Measurements from ENCODE around the gene SLC25A45. TPM values are rescaled to one million over a fixed set of nuclear protein-coding genes. Genes with fewer than 3 reads are reported as not detected.

The SLC25A45 gene
- polyA plus RNA-seq, 1 donor (not counting 4 experiments of a cell fraction or from before 2014, with no cell fraction given): 0.20 TPM

- dilution Hi-C loops (cut with MboI; ENCODE audit: extremely low pct_ligation_motif_present, low sequenced_read_pairs): no loop called here
- Histone ChIP-seq H4K20me1 (ENCODE audit: control insufficient read depth, extremely low read depth, insufficient read depth, low read length) (peaks cover 50% of the 10 kb centered on the region), H3K27ac (ENCODE audit: control insufficient read depth, insufficient read depth, low read length) (peak overlapping the region; percentile 99), H3K36me3 (ENCODE audit: control insufficient read depth in 2 of 2, extremely low read depth in 1 of 2, insufficient read depth in 2 of 2, low read length in 2 of 2) (peaks cover 3 to 21% of the 10 kb centered on the region in 2 experiments), H3K27me3 (ENCODE audit: control insufficient read depth, extremely low read depth, insufficient read depth, low read length) (no peaks in the 10 kb centered on the region), H3K9ac (ENCODE audit: control insufficient read depth, extremely low read depth, insufficient read depth, low read length) (peak overlapping the region; percentile 100), H3K9me3 (ENCODE audit: control insufficient read depth, low read depth, low read length) (no peaks in the 10 kb centered on the region), H3K4me2 (ENCODE audit: control insufficient read depth, extremely low read depth, insufficient read depth, low read depth, low read length) (peak overlapping the region; percentile 96), H3K4me1 (ENCODE audit: control insufficient read depth, extremely low read depth, insufficient read depth, low read length) (peaks cover 42% of the 10 kb centered on the region), H3K79me2 (ENCODE audit: control insufficient read depth, insufficient read depth, low read length) (peaks cover 53% of the 10 kb centered on the region), H3K9me1 (ENCODE audit: control insufficient read depth, extremely low read depth, insufficient read depth, low read length) (no peaks in the 10 kb centered on the region), H3K4me3 (ENCODE audit: control insufficient read depth in 2 of 3, extremely low read depth in 1 of 3, insufficient read depth in 2 of 3, low read depth in 1 of 3, low read length in 3 of 3) (peak overlapping the region in 2 of 3 experiments; percentile 21 to 47), H2AFZ (ENCODE audit: control insufficient read depth, low read length) (no peak overlapping the region)
- DNase-seq (ENCODE audit: low read depth, low spot score) (no peak), FAIRE-seq (no peak)
- TF ChIP-seq EZH2 (IDR thresholded peaks at IDR 0.05; ENCODE audit: low read length) (no peak), CTCF (optimal IDR thresholded peaks at IDR 0.05 in 1 of 3, IDR thresholded peaks at IDR 0.05 in 1 of 3, conservative IDR thresholded peaks at IDR 0.05 in 1 of 3; ENCODE audit: extremely low read depth in 1 of 3, insufficient read depth in 2 of 3, low read length in 3 of 3) (no peak)
Measured at GRCh38 chr11:65429068-65429681, 46.7 kb upstream of the SLC25A45 start.

GRCh38 chr11:65428578-65429067, 46.2 kb upstream of the SLC25A45 start:
- Histone ChIP-seq H3K27ac (ENCODE audit: control insufficient read depth, insufficient read depth, low read length) (peak overlapping the region; percentile 99), H2AFZ (ENCODE audit: control insufficient read depth, low read length) (no peak overlapping the region), H3K4me1 (ENCODE audit: control insufficient read depth, extremely low read depth, insufficient read depth, low read length) (peaks cover 42% of the 10 kb centered on the region), H4K20me1 (ENCODE audit: control insufficient read depth, extremely low read depth, insufficient read depth, low read length) (peaks cover 53% of the 10 kb centered on the region), H3K4me3 (ENCODE audit: control insufficient read depth in 2 of 3, extremely low read depth in 1 of 3, insufficient read depth in 2 of 3, low read depth in 1 of 3, low read length in 3 of 3) (peak overlapping the region in 2 of 3 experiments; percentile 21 to 97), H3K9ac (ENCODE audit: control insufficient read depth, extremely low read depth, insufficient read depth, low read length) (peak overlapping the region; percentile 100), H3K36me3 (ENCODE audit: control insufficient read depth in 2 of 2, extremely low read depth in 1 of 2, insufficient read depth in 2 of 2, low read length in 2 of 2) (peaks cover 1 to 23% of the 10 kb centered on the region in 2 experiments), H3K9me3 (ENCODE audit: control insufficient read depth, low read depth, low read length) (no peaks in the 10 kb centered on the region), H3K9me1 (ENCODE audit: control insufficient read depth, extremely low read depth, insufficient read depth, low read length) (no peaks in the 10 kb centered on the region), H3K27me3 (ENCODE audit: control insufficient read depth, extremely low read depth, insufficient read depth, low read length) (no peaks in the 10 kb centered on the region), H3K4me2 (ENCODE audit: control insufficient read depth, extremely low read depth, insufficient read depth, low read depth, low read length) (peak overlapping the region; percentile 96), H3K79me2 (ENCODE audit: control insufficient read depth, insufficient read depth, low read length) (peaks cover 56% of the 10 kb centered on the region)
- no peak for DNase-seq (ENCODE audit: low read depth, low spot score)
- TF ChIP-seq CTCF (optimal IDR thresholded peaks at IDR 0.05 in 1 of 3, IDR thresholded peaks at IDR 0.05 in 1 of 3, conservative IDR thresholded peaks at IDR 0.05 in 1 of 3; ENCODE audit: extremely low read depth in 1 of 3, insufficient read depth in 2 of 3, low read length in 3 of 3) (no peak), EZH2 (IDR thresholded peaks at IDR 0.05; ENCODE audit: low read length) (no peak)
- FAIRE-seq: no peak
- dilution Hi-C loops (cut with MboI; ENCODE audit: extremely low pct_ligation_motif_present, low sequenced_read_pairs): no loop called here

Data from keratinocyte (primary cell).